B cell (primary cell): ENCODE measurements around the gene TSC22D1. TPM values are rescaled to one million over a fixed set of nuclear protein-coding genes. Genes with fewer than 3 reads are reported as not detected.

ENCODE experiments used
- ATAC-seq: fragments of 200-7000 bp; cut with Tn5 transposase; one replicate; pipeline ENCODE4 v1.10.0; 2021; ENCODE audit warnings: low read depth, mild to moderate bottlenecking, moderate number of reproducible peaks, moderate library complexity
- CTCF ChIA-PET: fragments of 350-600 bp; sonication (Branson Sonifier 250); formaldehyde crosslinking; loops from one replicate; lab custom pipeline; 2021; ENCODE audit warnings: antibody characterized with exemption, inconsistent platforms; lab: Charles Lee
- POLR2A ChIA-PET: fragments of 350-600 bp; sonication (Branson Sonifier 250); formaldehyde crosslinking; loops from one replicate; lab custom pipeline; 2021; ENCODE audit warnings: antibody characterized with exemption; lab: Charles Lee
- DNase-seq: peaks from one replicate; pipeline ENCODE4 v3.0.0; 2013
- H2AFZ ChIP-seq: 2 replicates; pipeline ENCODE4 v1.6.1; 2012; ENCODE audit warnings: mild to moderate bottlenecking, low read depth, low read length; ENCODE audit not compliant: insufficient read depth, poor library complexity, severe bottlenecking
- H3K27ac ChIP-seq, 2 donors: 1 replicate in 1 of 2; 2 replicates in 1 of 2; pipeline ENCODE4 v1.5.1; 2012 to 2013; ENCODE audit warnings: low read length in 2 of 2, mild to moderate bottlenecking in 2 of 2, moderate library complexity in 1 of 2
- H3K27me3 ChIP-seq, 4 experiments: fragments of 200-600 bp in 1 of 4; sonication (generic) in 1 of 4; replicated peaks in 1 of 4; 1 replicate in 2 of 4; 2 replicates in 2 of 4; pipeline versions ENCODE4 v1.6.1 to v1.7.0; 2013 to 2016; ENCODE audit warnings: low read length in 3 of 4, mild to moderate bottlenecking in 2 of 4, mixed read lengths in 1 of 4, moderate library complexity in 1 of 4; ENCODE audit not compliant: insufficient read depth in 4 of 4, control insufficient read depth in 3 of 4; ENCODE audit errors: control extremely low read depth in 1 of 4
- H3K36me3 ChIP-seq, 2 experiments: replicated peaks in 1 of 2; 1 replicate in 1 of 2; 2 replicates in 1 of 2; pipeline versions ENCODE4 v1.6.1 to v1.7.1; 2013; ENCODE audit warnings: low read length in 1 of 2; ENCODE audit not compliant: insufficient read depth in 2 of 2, control insufficient read depth in 1 of 2; ENCODE audit errors: control extremely low read depth in 1 of 2, extremely low read depth in 1 of 2
- H3K4me1 ChIP-seq, 2 donors: fragments of 200-600 bp in 1 of 2; sonication (generic) in 1 of 2; 1 replicate in 1 of 2; 2 replicates in 1 of 2; pipeline versions ENCODE4 v1.5.1 to v1.6.1; 2013 to 2017; ENCODE audit warnings: low read length in 2 of 2; ENCODE audit not compliant: control insufficient read depth in 2 of 2, insufficient read depth in 2 of 2
- H3K4me2 ChIP-seq: replicated peaks from 2 replicates; pipeline ENCODE3; 2012; ENCODE audit warnings: mild to moderate bottlenecking, low read depth, low read length; ENCODE audit not compliant: poor library complexity, severe bottlenecking
- H3K4me3 ChIP-seq, 5 experiments: fragments of 200-600 bp in 1 of 5; sonication (generic) in 1 of 5; 1 replicate in 3 of 5; 2 replicates in 2 of 5; pipeline versions ENCODE4 v1.5.1 to v1.7.0; 2011 to 2016; ENCODE audit warnings: low read length in 4 of 5, mild to moderate bottlenecking in 4 of 5, low read depth in 2 of 5, control low read depth in 1 of 5, moderate library complexity in 1 of 5; ENCODE audit not compliant: insufficient read depth in 1 of 5; ENCODE audit errors: control extremely low read depth in 1 of 5, extremely low read depth in 1 of 5
- H3K79me2 ChIP-seq: fragments of 200-600 bp; sonication (generic); one replicate; pipeline ENCODE4 v1.6.0; 2016; ENCODE audit warnings: low read length; ENCODE audit not compliant: control insufficient read depth, insufficient read depth
- H3K9ac ChIP-seq: fragments of 200-600 bp; sonication (generic); 2 replicates; pipeline ENCODE4 v1.6.1; 2017; ENCODE audit warnings: mild to moderate bottlenecking, low read length, moderate library complexity
- H3K9me3 ChIP-seq, 3 donors: one replicate each; pipeline versions ENCODE4 v1.6.1 to v1.7.1; 2013; ENCODE audit warnings: low read length in 2 of 3; ENCODE audit not compliant: control insufficient read depth in 2 of 3, insufficient read depth in 1 of 3; ENCODE audit errors: control extremely low read depth in 1 of 3
- H4K20me1 ChIP-seq: 2 replicates; pipeline ENCODE4 v1.6.0; 2012; ENCODE audit warnings: mild to moderate bottlenecking, low read length; ENCODE audit not compliant: insufficient read depth, control insufficient read depth, poor library complexity, severe bottlenecking
- H3K27ac Mint-ChIP-seq: one replicate; pipeline ENCODE4 v1.8.0; 2021; ENCODE audit warnings: mixed read lengths
- H3K27me3 Mint-ChIP-seq: one replicate; pipeline ENCODE4 v1.8.0; 2021; ENCODE audit warnings: mixed read lengths
- H3K4me1 Mint-ChIP-seq: one replicate; pipeline ENCODE4 v1.8.0; 2021; ENCODE audit warnings: mixed read lengths
- H3K4me3 Mint-ChIP-seq: one replicate; pipeline ENCODE4 v1.8.0; 2021; ENCODE audit warnings: mixed read lengths
- H3K9me3 Mint-ChIP-seq: one replicate; pipeline ENCODE4 v1.8.0; 2022; ENCODE audit warnings: mixed read lengths; ENCODE audit not compliant: insufficient read depth
- CTCF ChIP-seq: fragments of 200-600 bp; IDR thresholded peaks from one replicate; pipeline ENCODE4 v1.8.0; 2022; ENCODE audit warnings: antibody characterized with exemption, mild to moderate bottlenecking
- EZH2 ChIP-seq: IDR thresholded peaks from 2 replicates; pipeline ENCODE4 v1.6.1; 2012; ENCODE audit warnings: borderline replicate concordance, low read depth, mild to moderate bottlenecking, moderate library complexity, low read length; ENCODE audit not compliant: insufficient read depth, poor library complexity, severe bottlenecking
- WGBS: methylation state at CpG from one replicate; pipeline ENCODE4 v1.1.5; 2013; ENCODE audit warnings: missing lambda C conversion rate; ENCODE audit not compliant: insufficient coverage; 5-methylcytosine and 5-hydroxymethylcytosine counted together
- intact Hi-C: fragments of 100-400 bp; cut with micrococcal nuclease; formaldehyde crosslinking; loops from one replicate; pipeline ENCODE4 v1.10.0; 2022
- polyA plus RNA-seq: library from polyadenylated mRNA; depleted of rRNA; stranded (reverse); fragments of >200 nt; gene quantifications from 2 replicates; pipeline ENCODE4 v1.2.3, GENCODE V29; 2012
- total RNA-seq, 2 donors: library from RNA; stranded (reverse); fragments of 120-200 nt in 1 of 2; gene quantifications; 1 replicate in 1 of 2; 2 replicates in 1 of 2; pipeline versions ENCODE4 v1.2.3 to v1.2.4, GENCODE V29; 2013 to 2022

Gene TSC22D1
- total and polyA plus RNA-seq, 2 donors (not counting 1 experiment from before 2014, with no cell fraction given) = 7.0 to 36.6 TPM

- CTCF ChIA-PET = no interaction called here
- Histone ChIP-seq H3K9ac (no peak overlapping the region), H3K4me1 (peaks cover 0 to 6% of the 10 kb centered on the region in 2 donors), H3K79me2 (no peaks in the 10 kb centered on the region), H3K36me3 (no peaks in the 10 kb centered on the region), H4K20me1 (no peaks in the 10 kb centered on the region), H2AFZ (no peak overlapping the region), H3K9me3 (no peaks in the 10 kb centered on the region), H3K27ac (no peak overlapping the region), H3K4me2 (no peak overlapping the region), H3K4me3 (no peak overlapping the region), H3K27me3 (no peaks in the 10 kb centered on the region)
- H3K9me3 Mint-ChIP-seq = no peaks in the 10 kb centered on the region
- no peak overlapping the region for H3K4me3 Mint-ChIP-seq
- no peaks in the 10 kb centered on the region for H3K27me3 Mint-ChIP-seq
- no peak for ATAC-seq
- H3K27ac Mint-ChIP-seq = no peak overlapping the region
- WGBS = 78% methylated on average over 5 of the region's 7 CpGs
- intact Hi-C loops = no loop called here
- POLR2A ChIA-PET = no interaction called here
- no peak for TF ChIP-seq CTCF
- no peak for DNase-seq
- H3K4me1 Mint-ChIP-seq = no peaks in the 10 kb centered on the region
Observed at GRCh38 chr13:44386913-44387556, 189.1 kb downstream of the TSC22D1 start.

GRCh38 chr13:44385847-44386246 is 190.3 kb downstream of the TSC22D1 start:
- no peak overlapping the region for H3K4me2 ChIP-seq
- no peak overlapping the region for H3K9ac ChIP-seq
- H3K27ac ChIP-seq = no peak overlapping the region
- DNase-seq (no peak), ATAC-seq (no peak)
- intact Hi-C loops = no loop called here
- no peak overlapping the region for H3K4me3 ChIP-seq
- Mint-ChIP-seq H3K27me3 (no peaks in the 10 kb centered on the region), H3K4me3 (no peak overlapping the region), H3K9me3 (no peaks in the 10 kb centered on the region), H3K4me1 (no peaks in the 10 kb centered on the region), H3K27ac (no peak overlapping the region)
- no CpG with 5 or more reads among the region's 6 CpGs for WGBS
- TF ChIP-seq CTCF (no peak), EZH2 (no peak)
- no peaks in the 10 kb centered on the region for H3K36me3 ChIP-seq
- no peaks in the 10 kb centered on the region for H3K27me3 ChIP-seq
- H3K79me2 ChIP-seq = no peaks in the 10 kb centered on the region
- H3K9me3 ChIP-seq = no peaks in the 10 kb centered on the region
- ChIA-PET CTCF (no interaction called here), POLR2A (interaction anchor here (0.6 kb wide), 1 partner anchor 15 kb away, joined by 7 read pairs; no protein-coding TSS in a partner anchor)
- peaks cover 0 to 6% of the 10 kb centered on the region in 2 donors for H3K4me1 ChIP-seq
- no peaks in the 10 kb centered on the region for H4K20me1 ChIP-seq
- H2AFZ ChIP-seq = no peak overlapping the region
